A204.1 (cell line): ENCODE data around the gene HDHD5.

Experiments used
- FAIRE-seq: peaks from 2 replicates; lab custom pipeline; 2012; peaks lifted over from hg19 to GRCh38; lab: Jason Lieb, UNC

HDHD5 gene

DNA sequence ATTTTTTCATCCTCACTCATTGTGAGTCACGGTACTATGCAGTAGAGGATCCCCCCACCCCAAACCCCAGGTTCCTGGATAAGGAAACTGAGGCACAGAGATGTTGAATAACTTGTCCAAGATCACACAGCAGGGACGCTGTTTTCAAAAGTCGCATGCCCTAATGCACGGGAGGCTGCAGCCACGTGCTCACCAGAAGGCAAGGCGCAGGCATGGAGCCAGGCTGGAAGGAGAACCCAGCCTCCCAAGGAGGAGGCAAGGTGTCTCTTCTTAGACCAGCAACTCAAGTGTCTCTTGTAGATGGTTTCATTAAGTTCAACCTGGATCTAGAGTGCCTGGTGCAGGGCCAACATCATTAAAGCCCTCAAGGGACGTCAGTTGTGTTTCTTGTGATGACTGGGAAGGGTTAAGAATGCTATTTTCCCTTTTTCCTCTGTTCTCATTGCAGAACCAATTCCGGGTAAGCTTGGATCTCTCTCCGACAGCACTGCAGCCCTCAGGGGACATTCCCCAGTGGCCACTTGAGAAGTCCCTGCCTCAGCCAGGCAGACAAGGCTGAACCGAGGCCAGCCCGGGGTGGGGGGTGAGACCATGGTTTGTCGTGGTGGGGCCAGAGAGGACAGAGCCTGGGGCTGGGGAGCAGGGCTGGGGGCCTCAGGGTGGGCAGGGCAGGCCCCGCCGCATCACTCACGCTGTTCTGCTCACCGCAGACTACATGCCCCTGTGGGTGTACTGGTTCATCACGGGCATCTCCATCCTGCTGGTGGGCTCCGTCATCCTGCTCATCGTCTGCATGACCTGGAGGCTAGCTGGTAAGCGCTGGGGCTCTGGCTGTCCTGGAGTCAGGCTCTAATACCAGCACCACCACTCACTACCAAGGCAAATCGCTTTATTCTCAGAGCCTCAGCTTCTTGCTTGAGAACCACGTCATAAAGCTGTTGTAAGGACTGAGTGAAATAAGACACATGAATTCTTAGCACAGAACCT, 53.6 kb downstream of the HDHD5 start:
- FAIRE-seq = no peak

DNA sequence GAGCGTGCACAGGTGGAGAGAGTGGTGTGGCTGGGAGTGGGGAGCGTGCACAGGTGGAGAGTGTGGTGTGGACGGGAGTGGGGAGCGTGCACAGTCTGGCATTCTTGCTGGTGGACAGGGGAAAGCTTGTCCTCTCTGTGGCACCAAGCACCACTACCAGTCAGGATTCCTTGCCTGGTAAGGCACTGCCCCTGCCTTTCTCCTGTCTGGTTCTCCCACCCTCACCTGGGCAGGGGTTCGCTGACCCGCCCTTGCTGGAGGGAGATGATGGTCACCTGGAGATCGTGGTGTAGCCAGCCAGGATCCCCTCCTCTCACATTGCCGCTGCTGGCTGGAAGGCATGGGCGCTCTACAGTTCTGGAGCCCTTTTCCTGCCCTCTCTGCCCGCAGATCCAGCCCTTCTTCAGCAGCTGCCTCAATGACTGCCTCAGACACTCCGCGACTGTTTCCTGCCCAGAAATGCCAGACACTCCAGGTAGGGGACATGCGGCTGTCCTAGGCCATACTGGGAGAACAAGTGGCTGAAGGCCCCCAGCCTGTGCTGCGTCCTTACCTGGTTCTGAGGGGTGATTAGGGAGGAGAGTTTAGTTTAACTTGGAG, 54.6 kb downstream of the HDHD5 start:
- no peak for FAIRE-seq

DNA sequence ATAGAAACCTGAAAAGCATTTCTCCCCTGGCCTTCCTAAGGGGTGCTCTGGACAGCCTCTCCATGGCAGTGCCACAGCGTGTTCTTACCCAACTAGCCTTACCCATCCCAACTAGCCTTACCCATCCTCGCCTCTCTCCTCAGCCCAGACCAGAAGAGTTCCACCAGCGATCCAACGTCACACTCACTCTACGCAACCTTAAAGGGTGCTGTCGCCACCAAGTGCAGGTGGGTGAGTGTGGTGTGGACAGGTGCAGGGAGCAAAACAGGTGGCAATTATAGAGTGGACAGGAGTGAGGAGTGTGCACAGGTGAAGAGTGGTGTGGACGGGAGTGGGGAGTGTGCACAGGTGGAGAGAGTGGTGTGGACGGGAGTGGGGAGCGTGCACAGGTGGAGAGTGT, 55.7 kb downstream of the HDHD5 start:
- FAIRE-seq = no peak

DNA sequence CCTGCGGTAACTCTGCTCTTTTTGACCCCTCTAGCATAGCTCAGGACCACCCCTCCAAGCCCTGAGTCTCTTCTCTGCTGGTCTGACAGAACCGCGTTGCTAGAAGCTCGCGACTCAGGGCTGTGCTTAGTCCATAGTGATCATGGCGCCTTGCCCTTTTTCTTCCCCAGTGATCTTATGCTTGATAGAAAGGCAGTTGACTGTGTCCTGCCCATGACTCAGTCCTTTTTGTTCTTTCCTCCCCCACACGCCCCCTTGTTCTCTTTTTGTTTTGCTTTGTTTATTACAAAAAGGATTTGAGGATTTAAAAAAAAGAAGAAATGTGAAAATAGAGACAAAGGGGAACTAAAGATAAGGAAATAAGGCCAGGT, 56.8 kb downstream of the HDHD5 start:
- FAIRE-seq = no peak

DNA sequence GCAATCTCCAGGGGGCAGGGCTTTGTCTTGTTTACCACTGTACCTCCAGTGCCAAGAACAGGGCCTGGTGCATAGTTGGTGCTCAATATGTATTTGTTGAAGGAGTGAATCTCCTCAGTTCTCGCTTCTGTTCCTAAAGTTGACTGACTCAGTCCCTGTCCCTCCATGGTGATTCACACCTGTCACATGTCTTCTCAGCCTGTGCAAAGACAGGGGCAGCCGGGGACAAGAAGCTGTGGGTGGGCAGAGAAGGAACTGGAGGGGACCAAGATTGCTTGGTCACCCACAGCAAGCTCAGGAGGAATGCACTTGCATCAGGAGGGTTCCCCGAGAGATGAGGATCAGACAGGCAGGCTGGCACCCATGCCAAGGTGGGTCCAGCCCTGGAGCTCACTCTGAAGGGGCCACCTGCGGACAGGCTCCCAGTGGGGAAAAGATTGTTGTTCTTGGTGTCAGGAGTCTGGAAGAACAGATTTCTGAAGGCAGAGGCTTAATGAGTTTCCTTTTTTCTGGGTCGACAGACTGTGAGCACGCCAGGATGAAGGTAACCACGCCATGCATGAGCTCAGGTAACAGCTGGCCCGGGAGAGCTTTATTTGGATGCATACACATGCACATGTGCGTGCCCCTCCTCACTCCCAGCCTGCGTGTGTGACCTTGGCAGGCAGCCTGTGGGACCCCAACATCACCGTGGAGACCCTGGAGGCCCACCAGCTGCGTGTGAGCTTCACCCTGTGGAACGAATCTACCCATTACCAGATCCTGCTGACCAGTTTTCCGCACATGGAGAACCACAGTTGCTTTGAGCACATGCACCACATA, 57.4 kb downstream of the HDHD5 start:
- FAIRE-seq = no peak

DNA sequence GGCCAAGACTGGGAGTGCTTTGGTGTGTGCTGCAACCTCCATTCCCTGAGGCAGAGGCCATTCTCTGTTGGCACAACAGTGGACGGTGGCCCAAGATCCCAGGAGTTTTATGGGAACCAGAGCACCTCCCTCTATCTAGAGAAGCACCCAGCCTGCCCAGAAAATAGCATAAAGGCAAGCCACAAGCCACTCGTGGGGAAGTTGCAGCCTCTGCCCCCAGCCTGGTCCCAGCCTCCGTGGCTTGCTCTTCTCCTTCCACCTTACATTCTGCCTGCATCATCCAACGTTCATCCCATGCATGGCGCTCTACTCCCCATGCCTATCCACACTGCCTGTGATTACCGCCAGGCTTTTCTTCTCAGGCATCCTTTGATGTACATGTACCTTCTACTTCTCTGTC, 58.5 kb downstream of the HDHD5 start:
- FAIRE-seq = no peak

- FAIRE-seq = no peak
These were observed 60.7 kb downstream of the HDHD5 start for GRCh38 chr22:17098379-17098819.

GRCh38 chr22:17097701-17098100, 61.4 kb downstream of the HDHD5 start:
- no peak for FAIRE-seq

DNA sequence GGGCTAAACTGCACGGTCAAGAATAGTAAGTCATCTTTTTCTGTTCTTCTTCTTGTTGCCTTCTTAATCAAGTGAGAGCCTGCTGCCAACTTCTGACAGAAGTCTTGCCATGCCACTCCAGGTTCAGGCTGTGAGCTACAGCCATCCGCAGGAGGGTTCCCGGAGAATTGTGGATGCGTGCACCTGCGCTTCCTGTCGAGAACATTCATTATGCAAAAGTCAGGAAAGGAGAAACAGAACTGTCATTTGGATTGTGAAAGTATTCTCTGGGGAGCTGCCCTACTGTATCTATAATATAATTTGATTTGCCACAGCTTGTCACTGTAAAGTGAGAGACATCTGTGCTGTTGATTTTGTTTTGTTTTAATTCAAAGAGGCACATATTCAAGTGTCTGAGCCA, 62.0 kb downstream of the HDHD5 start:
- no peak for FAIRE-seq

- FAIRE-seq = no peak
These were observed 63.0 kb downstream of the HDHD5 start for GRCh38 chr22:17096071-17096470.

GRCh38 chr22:17095538-17095937, 63.5 kb downstream of the HDHD5 start:
- no peak for FAIRE-seq

DNA sequence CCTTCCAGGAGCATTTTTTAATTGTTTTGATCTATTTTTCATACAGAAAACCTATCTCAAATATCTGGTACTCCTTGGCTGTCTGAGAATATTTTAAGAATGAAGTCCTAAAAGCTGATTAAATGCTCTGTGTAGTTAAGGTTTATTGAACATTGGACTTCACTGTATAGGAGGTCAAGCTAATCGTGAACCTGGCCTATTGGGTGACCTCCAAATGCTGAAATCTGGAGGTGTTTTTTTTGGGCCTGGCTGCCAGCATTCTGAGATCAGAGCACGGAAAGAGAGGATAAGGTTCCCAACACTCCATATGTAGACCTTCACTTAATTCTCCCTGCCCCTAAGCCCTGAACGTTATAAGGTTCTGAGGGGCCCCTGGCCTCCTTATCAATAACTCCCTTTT, 66.0 kb downstream of the HDHD5 start:
- FAIRE-seq = no peak

- no peak for FAIRE-seq
These were observed 67.2 kb downstream of the HDHD5 start for GRCh38 chr22:17091851-17092250.

- FAIRE-seq = no peak
These were observed 68.5 kb downstream of the HDHD5 start for GRCh38 chr22:17090550-17090949.
